ENCODE measurements around the gene NFS1.

DNA sequence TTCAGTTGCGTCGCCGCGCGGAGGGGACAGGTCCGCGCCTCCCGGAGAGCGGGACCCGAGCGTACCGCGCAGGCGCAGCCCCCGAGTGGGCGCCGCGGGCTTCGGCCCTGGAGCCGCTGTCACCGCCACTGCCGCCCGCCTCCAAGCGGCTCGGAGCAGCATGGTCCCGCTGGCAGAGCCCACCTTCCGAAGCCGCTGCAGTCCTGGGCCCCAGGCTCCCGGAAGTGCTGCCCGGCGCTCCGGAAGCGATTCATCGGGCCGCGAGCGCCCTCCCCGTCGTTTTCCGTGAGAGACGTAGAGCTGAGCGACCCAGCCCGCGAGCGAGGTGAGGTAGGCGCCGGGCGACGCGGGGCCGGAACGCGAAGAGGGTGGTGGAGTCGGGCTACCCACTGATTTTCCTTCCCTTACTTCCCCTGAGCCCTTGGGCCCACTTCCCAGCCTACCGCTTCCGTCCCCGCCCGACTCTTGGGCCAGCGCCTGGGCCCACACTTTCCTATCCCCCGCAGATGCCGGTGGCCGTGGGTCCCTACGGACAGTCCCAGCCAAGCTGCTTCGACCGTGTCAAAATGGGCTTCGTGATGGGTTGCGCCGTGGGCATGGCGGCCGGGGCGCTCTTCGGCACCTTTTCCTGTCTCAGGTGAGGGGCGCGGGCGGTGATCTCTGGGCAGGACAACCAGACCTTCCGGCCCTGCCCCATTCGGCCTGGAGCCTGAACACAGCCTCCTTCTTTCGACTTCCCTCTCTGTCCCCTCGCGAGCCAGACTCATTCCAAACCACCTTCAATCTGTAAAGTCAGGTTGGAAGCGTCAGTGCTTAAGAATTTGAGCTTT lies at the start of gene NFS1, which contains the start of gene ROMO1:
- TF ChIP-seq, protein P1, sequence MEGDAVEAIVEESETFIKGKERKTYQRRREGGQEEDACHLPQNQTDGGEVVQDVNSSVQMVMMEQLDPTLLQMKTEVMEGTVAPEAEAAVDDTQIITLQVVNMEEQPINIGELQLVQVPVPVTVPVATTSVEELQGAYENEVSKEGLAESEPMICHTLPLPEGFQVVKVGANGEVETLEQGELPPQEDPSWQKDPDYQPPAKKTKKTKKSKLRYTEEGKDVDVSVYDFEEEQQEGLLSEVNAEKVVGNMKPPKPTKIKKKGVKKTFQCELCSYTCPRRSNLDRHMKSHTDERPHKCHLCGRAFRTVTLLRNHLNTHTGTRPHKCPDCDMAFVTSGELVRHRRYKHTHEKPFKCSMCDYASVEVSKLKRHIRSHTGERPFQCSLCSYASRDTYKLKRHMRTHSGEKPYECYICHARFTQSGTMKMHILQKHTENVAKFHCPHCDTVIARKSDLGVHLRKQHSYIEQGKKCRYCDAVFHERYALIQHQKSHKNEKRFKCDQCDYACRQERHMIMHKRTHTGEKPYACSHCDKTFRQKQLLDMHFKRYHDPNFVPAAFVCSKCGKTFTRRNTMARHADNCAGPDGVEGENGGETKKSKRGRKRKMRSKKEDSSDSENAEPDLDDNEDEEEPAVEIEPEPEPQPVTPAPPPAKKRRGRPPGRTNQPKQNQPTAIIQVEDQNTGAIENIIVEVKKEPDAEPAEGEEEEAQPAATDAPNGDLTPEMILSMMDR (IDR thresholded peaks at IDR 0.05): peak; percentile 21 to 52 (median 36)
- peak; percentile 36 to 68 for TF ChIP-seq POLR2A (IDR thresholded peaks at IDR 0.05)

All from uterus (tissue), 2 donors.